Left ventricle myocardium inferior (tissue), 1 donor: ENCODE data around the gene ASB9. TPM values are rescaled to one million over a fixed set of nuclear protein-coding genes. Genes with fewer than 3 reads are reported as not detected.
"Not testable (repeated sequence)": the region's sequence is repeated elsewhere in the genome, so short reads cannot be mapped to it uniquely, and the experiment has no call there.

ENCODE experiments used
- DNase-seq: peaks from one replicate; pipeline ENCODE4 v3.0.0-alpha.2; 2020
- H3K27ac ChIP-seq: fragments of 200-600 bp; replicated peaks from 2 replicates; pipeline ENCODE4 v1.8.0; 2021
- H3K27me3 ChIP-seq: fragments of 200-600 bp; 2 replicates; pipeline ENCODE4 v1.8.0; 2021; ENCODE audit warnings: low read depth
- H3K36me3 ChIP-seq: fragments of 200-600 bp; 2 replicates; pipeline ENCODE4 v1.8.0; 2021
- H3K4me1 ChIP-seq: fragments of 200-600 bp; 2 replicates; pipeline ENCODE4 v1.8.0; 2021
- H3K4me3 ChIP-seq: fragments of 200-600 bp; 2 replicates; pipeline ENCODE4 v1.8.0; 2021; ENCODE audit warnings: mild to moderate bottlenecking, moderate library complexity
- H3K9me3 ChIP-seq: fragments of 200-600 bp; replicated peaks from 2 replicates; pipeline ENCODE4 v1.8.0; 2021
- CTCF ChIP-seq: fragments of 200-600 bp; IDR thresholded peaks from 2 replicates; pipeline ENCODE4 v1.8.0; 2021; ENCODE audit warnings: antibody characterized with exemption, mild to moderate bottlenecking, borderline replicate concordance
- intact Hi-C: fragments of 100-400 bp; cut with micrococcal nuclease; formaldehyde crosslinking; loops from one replicate; pipeline ENCODE4 v1.11.0; 2022
- total RNA-seq: library from RNA; stranded (reverse); fragmentation: NEBNext Ultra II Directional; extraction: Animal tissue kit (Norgen Biotek cat#: 25700); gene quantifications from one replicate; pipeline ENCODE4 v1.2.1, GENCODE V29; 2021
- donor health status: DM: no; HTN: yes; CAD: no; lungs with severe emphysema.

Gene ASB9
- total RNA-seq, 1 donor from 2014 or later = 1.3 TPM

- Histone ChIP-seq H3K4me3 (no peak overlapping the region), H3K27ac (no peak overlapping the region), H3K9me3 (no peaks in the 10 kb centered on the region), H3K27me3 (no peaks in the 10 kb centered on the region), H3K36me3 (no peaks in the 10 kb centered on the region), H3K4me1 (no peaks in the 10 kb centered on the region)
- intact Hi-C loops = no loop called here
- TF ChIP-seq CTCF = no peak
- DNase-seq = no peak
Measured at GRCh38 chrX:15203694-15204093, 66.2 kb downstream of the ASB9 start.

DNA sequence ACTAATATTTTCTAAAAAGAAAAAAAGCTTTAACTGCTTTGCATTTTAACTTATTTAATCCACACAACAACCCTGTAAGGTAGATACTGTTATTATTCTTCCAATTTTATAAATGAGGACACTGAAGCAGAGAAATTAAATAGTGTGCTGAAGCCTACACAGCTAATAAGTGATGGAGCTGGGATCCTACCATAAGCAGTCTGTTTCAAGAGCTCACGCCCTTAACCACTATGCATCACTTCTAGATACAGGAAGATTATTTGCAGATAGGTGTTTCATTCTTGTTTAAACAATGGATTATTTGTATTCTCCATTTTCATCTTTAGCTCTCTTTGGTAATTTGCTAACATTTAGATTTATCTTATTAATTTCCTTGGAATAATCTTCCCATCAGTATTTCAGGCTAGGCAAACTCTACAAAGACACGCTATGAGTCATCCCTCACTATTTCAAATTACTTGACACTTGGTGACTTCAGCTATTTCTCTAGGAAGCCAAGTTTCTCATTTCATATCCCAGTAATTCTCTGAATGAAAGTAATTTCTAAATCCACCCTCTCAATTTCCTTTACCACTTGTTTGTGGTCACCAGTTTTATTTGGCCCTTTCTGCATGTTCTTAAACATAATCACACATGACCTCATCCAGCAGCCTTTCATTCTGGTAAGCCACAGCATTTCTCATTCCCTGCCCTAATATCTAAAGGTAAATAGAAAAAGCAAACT, 67.3 kb downstream of the ASB9 start:
- no peaks in the 10 kb centered on the region for H3K36me3 ChIP-seq
- H3K9me3 ChIP-seq = no peaks in the 10 kb centered on the region
- no peak overlapping the region for H3K4me3 ChIP-seq
- DNase-seq = no peak
- no peak overlapping the region for H3K27ac ChIP-seq
- no peaks in the 10 kb centered on the region for H3K4me1 ChIP-seq
- intact Hi-C loops = no loop called here
- H3K27me3 ChIP-seq = no peaks in the 10 kb centered on the region
- no peak for TF ChIP-seq CTCF

DNA sequence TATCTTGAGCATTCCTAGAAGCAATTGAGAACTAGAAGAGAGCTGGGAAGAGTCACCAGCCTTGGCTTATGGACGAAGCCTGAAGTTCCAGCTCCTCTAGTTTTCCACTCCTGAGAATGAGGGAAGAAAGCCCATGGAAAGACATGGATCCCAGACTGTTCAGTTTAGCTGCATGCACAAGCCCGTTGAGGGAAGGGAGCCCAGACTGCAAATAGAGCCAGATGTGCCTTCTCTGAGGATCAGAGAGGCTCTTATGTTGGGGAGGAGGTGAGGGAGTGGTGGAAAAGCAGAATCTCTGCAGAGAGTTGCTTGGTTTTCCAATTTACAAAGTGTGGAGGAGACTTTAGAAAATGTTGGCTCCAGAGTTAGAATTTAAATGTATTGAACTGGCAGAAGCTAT, 69.0 kb downstream of the ASB9 start:
- Histone ChIP-seq H3K9me3 (no peaks in the 10 kb centered on the region), H3K27ac (no peak overlapping the region), H3K27me3 (no peaks in the 10 kb centered on the region), H3K36me3 (no peaks in the 10 kb centered on the region), H3K4me1 (no peaks in the 10 kb centered on the region), H3K4me3 (no peak overlapping the region)
- no peak for DNase-seq
- intact Hi-C loops = no loop called here
- no peak for TF ChIP-seq CTCF

DNA sequence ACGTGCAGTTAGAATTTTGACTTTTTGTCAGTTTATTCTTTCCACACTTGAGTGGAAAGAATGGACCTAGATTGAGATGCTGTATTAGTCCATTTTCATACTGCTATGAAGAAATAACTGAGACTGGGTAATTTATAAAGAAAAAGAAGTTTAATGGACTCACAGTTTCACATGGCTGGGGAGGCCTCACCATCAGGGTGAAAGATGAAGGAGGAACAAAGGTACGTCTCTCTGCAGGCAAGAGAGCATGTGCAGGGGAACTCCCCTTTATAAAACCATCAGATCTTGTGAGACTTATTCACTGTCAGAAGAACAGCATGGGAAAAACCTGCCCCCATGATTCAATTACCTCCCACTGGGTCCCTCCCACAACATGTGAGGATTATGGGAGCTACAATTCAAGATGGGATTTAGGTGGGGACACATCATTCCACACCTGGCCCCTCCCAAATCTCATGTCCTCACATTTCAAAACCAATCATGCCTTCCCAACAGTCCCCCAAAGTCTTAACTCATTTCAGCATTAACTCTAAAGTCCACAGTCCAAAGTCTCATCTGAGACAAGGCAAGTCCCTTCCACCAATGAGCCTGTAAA, 71.2 kb downstream of the ASB9 start:
- H3K4me1 ChIP-seq, H3K27ac ChIP-seq, H3K36me3 ChIP-seq, DNase-seq, intact Hi-C loops, H3K9me3 ChIP-seq, H3K27me3 ChIP-seq, H3K4me3 ChIP-seq: not testable (repeated sequence)

GRCh38 chrX:15194146-15194545, 75.7 kb downstream of the ASB9 start:
- Histone ChIP-seq H3K27me3 (no peaks in the 10 kb centered on the region), H3K9me3 (no peaks in the 10 kb centered on the region), H3K4me3 (no peak overlapping the region), H3K4me1 (no peaks in the 10 kb centered on the region), H3K36me3 (no peaks in the 10 kb centered on the region), H3K27ac (no peak overlapping the region)
- intact Hi-C loops = no loop called here
- no peak for TF ChIP-seq CTCF
- no peak for DNase-seq

Other genes starting within 250 kb of the ASB9 start
- 116 TPM for gene ASB11, start 45.6 kb upstream of the ASB9 start, total RNA-seq
- gene PIGA, start 65.4 kb upstream of the ASB9 start, total RNA-seq = 3.8 TPM
- 8.3 TPM for gene VEGFD, start 114.3 kb upstream of the ASB9 start, total RNA-seq
- 13.0 TPM for gene PIR, start 223.2 kb upstream of the ASB9 start, total RNA-seq
- gene BMX, start 230.7 kb upstream of the ASB9 start, total RNA-seq = 3.3 TPM